Measurements from ENCODE around the gene EML5.

GRCh38 chr14:88750413-88750812 lies 42.3 kb downstream of the EML5 start:
- TF ChIP-seq POLR2AphosphoS5 (IDR thresholded peaks at IDR 0.05; ENCODE audit: borderline replicate concordance, low read depth, low read length) = no peak
- no peak for TF ChIP-seq EZH2 (IDR thresholded peaks at IDR 0.05)
- no peak for TF ChIP-seq FOXP2 (optimal IDR thresholded peaks at IDR 0.05; ENCODE audit: control extremely low read depth, extremely low read length, insufficient read depth)
